ENCODE results near the gene SP4.

DNA sequence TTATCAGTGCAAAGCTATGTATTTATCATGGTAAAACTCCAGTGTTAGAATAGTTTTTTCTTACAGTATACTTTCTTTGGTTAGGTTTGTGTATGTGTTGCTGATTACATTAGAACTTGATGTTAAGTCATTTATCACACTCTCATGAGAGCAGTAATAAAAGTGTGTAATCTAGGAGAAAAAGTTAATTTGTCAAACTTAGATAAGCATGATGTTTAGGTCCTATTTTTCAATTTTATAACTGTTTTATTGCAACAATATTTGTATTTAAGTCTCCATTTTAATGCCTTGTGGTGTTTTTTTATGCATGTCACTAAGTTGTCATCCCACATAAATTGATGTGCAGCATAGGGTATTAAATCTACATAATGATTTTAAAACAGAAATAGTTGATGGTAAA is 86.2 kb downstream of the SP4 start:
- no peak for TF ChIP-seq GATA2 (IDR thresholded peaks at IDR 0.05; ENCODE audit: low read depth, low read length)
- TF ChIP-seq GATA3 (IDR thresholded peaks at IDR 0.05; ENCODE audit: low read depth, low read length): no peak
